ENCODE results near the gene NEUROG1. TPM values are rescaled to one million over a fixed set of nuclear protein-coding genes. Genes with fewer than 3 reads are reported as not detected.
"Not testable (repeated sequence)": the region's sequence is repeated elsewhere in the genome, so short reads cannot be mapped to it uniquely, and the experiment has no call there.

Gene NEUROG1
- total RNA-seq, 3 donors from 2014 or later (not counting 1 experiment from before 2014, with no cell fraction given), result not detected

DNA sequence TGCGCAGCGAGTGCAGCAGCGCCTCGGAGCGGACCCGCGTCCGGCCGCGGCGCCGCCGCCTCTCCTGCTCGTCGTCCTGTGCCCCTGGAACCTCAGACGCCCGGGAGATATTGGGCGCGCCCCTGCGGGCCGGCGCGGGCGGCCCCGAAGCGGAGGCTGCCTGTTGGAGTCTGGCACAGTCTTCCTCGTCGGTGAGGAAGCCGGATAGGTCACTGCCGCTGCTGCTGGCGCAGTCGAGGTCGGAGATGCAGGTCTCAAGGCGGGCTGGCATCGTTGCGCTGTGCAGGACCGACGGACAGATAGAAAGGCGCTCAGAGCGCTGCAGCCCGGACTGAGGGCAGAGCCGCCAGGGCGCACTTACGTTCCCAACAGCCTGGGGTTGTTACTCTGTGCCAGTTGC lies 344 bp downstream of the NEUROG1 start:
- Mint-ChIP-seq H3K36me3 (no peaks in the 10 kb centered on the region), H3K9me3 (no peaks in the 10 kb centered on the region), H3K4me1 (no peaks in the 10 kb centered on the region), H3K4me3 (no peak overlapping the region), H3K27me3 (ENCODE audit: low read depth in 2 of 2) (peaks cover 52 to 84% of the 10 kb centered on the region in 2 donors), H3K27ac (no peak overlapping the region)
- H3K36me3 ChIP-seq (ENCODE audit: control insufficient read depth, insufficient read depth, low read length), result no peaks in the 10 kb centered on the region
- intact Hi-C loops (cut with micrococcal nuclease), result no loop called here
- no peak overlapping the region for H3K27ac ChIP-seq (ENCODE audit: low read length)
- 6% methylated on average over 44 of the region's 44 CpGs for WGBS (ENCODE audit: insufficient coverage)
- H3K4me3 ChIP-seq (ENCODE audit: low read length), result no peak overlapping the region
- no peaks in the 10 kb centered on the region for H3K9me3 ChIP-seq (ENCODE audit: control insufficient read depth, insufficient read depth, low read length)
- peaks cover 14% of the 10 kb centered on the region for H3K27me3 ChIP-seq (ENCODE audit: control insufficient read depth, insufficient read depth, low read length)
- DNase-seq, result no peak
- H3K4me1 ChIP-seq (ENCODE audit: control insufficient read depth, insufficient read depth, low read length), result no peaks in the 10 kb centered on the region
- no peak for ATAC-seq
- TF ChIP-seq, protein P1, sequence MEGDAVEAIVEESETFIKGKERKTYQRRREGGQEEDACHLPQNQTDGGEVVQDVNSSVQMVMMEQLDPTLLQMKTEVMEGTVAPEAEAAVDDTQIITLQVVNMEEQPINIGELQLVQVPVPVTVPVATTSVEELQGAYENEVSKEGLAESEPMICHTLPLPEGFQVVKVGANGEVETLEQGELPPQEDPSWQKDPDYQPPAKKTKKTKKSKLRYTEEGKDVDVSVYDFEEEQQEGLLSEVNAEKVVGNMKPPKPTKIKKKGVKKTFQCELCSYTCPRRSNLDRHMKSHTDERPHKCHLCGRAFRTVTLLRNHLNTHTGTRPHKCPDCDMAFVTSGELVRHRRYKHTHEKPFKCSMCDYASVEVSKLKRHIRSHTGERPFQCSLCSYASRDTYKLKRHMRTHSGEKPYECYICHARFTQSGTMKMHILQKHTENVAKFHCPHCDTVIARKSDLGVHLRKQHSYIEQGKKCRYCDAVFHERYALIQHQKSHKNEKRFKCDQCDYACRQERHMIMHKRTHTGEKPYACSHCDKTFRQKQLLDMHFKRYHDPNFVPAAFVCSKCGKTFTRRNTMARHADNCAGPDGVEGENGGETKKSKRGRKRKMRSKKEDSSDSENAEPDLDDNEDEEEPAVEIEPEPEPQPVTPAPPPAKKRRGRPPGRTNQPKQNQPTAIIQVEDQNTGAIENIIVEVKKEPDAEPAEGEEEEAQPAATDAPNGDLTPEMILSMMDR (IDR thresholded peaks at IDR 0.05), result no peak

DNA sequence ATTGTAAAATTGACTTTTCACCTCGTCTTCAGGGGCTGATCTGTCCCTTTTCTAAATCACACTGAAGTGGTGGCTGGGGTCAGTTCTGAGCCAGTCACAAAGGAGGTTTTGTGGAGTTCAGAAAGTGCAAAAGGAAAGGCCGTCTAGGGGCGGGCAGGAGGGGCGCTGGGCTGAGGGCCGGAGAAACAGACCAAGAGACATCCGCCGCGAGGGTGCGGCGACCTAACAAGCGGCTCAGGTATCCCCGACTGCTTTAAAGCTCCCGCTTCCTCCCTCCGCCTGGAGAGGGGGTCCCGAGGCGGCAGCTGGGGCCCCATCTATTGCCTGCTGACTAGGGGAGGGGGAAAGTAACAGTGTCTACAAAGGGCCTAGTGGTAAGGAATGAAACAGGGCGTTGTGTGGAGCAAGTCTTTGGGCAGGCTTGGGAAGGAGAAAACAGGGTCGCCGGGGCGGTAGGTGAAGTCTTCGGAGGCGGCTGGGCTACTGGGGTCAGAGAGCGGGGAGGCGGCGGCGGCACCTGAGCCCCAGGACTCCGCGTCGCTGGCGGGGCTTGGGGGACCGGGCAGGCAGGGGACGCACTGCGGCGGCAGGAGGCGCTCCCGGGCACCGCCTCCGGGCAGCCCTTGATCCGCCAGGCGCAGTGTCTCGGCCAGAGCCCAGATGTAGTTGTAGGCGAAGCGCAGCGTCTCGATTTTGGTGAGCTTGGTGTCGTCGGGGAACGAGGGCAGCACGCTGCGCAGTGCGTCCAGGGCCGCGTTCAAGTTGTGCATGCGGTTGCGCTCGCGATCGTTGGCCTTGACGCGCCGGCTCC lies 950 bp downstream of the NEUROG1 start:
- no peaks in the 10 kb centered on the region for H3K4me1 ChIP-seq (ENCODE audit: control insufficient read depth, insufficient read depth, low read length)
- H3K27me3 ChIP-seq (ENCODE audit: control insufficient read depth, insufficient read depth, low read length), result peaks cover 10% of the 10 kb centered on the region
- no peak overlapping the region for H3K27ac ChIP-seq (ENCODE audit: low read length)
- no peaks in the 10 kb centered on the region for H3K9me3 Mint-ChIP-seq
- H3K27me3 Mint-ChIP-seq (ENCODE audit: low read depth in 2 of 2), result peaks cover 55 to 86% of the 10 kb centered on the region in 2 donors
- no peak overlapping the region for H3K4me3 Mint-ChIP-seq
- no peaks in the 10 kb centered on the region for H3K4me1 Mint-ChIP-seq
- no peak for ATAC-seq
- H3K9me3 ChIP-seq (ENCODE audit: control insufficient read depth, insufficient read depth, low read length), result no peaks in the 10 kb centered on the region
- H3K36me3 Mint-ChIP-seq, result no peaks in the 10 kb centered on the region
- DNase-seq, result no peak
- H3K36me3 ChIP-seq (ENCODE audit: control insufficient read depth, insufficient read depth, low read length), result no peaks in the 10 kb centered on the region
- 5% methylated on average over 61 of the region's 61 CpGs for WGBS (ENCODE audit: insufficient coverage)
- TF ChIP-seq, protein P1 (IDR thresholded peaks at IDR 0.05), result no peak
- intact Hi-C loops (cut with micrococcal nuclease), result no loop called here
- no peak overlapping the region for H3K27ac Mint-ChIP-seq
- no peak overlapping the region for H3K4me3 ChIP-seq (ENCODE audit: low read length)

DNA sequence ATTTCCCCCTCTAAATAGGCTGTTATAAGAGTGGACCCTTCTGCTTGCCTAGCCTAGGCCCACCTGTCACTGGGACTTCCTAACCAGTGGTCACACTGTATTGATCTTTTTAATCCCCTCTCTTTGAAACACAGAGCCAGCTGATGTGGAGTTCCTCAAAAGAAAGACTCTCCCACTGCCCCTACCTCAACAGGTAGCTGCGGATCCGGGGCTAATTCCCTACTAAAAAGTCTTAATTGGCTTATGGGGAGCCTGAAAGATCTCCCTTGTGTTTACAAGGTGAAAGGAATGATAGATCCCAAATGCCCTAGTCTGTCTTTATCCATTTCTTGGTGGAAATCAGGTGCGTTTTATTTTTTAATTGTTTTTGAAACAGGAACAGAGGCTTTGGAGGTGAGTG lies 2.0 kb downstream of the NEUROG1 start:
- peaks cover 10% of the 10 kb centered on the region for H3K27me3 ChIP-seq (ENCODE audit: control insufficient read depth, insufficient read depth, low read length)
- no peak overlapping the region for H3K4me3 ChIP-seq (ENCODE audit: low read length)
- Mint-ChIP-seq H3K27ac (no peak overlapping the region), H3K4me1 (no peaks in the 10 kb centered on the region), H3K9me3 (no peaks in the 10 kb centered on the region), H3K27me3 (ENCODE audit: low read depth in 2 of 2) (peaks cover 46 to 83% of the 10 kb centered on the region in 2 donors), H3K36me3 (no peaks in the 10 kb centered on the region), H3K4me3 (no peak overlapping the region)
- no peak for DNase-seq
- ATAC-seq, result no peak
- intact Hi-C loops (cut with micrococcal nuclease), result no loop called here
- H3K36me3 ChIP-seq (ENCODE audit: control insufficient read depth, insufficient read depth, low read length), result no peaks in the 10 kb centered on the region
- H3K27ac ChIP-seq (ENCODE audit: low read length), result no peak overlapping the region
- WGBS (ENCODE audit: insufficient coverage), result 13% methylated on average over 3 of the region's 3 CpGs
- H3K4me1 ChIP-seq (ENCODE audit: control insufficient read depth, insufficient read depth, low read length), result no peaks in the 10 kb centered on the region
- TF ChIP-seq, protein P1 (IDR thresholded peaks at IDR 0.05), result no peak
- no peaks in the 10 kb centered on the region for H3K9me3 ChIP-seq (ENCODE audit: control insufficient read depth, insufficient read depth, low read length)

DNA sequence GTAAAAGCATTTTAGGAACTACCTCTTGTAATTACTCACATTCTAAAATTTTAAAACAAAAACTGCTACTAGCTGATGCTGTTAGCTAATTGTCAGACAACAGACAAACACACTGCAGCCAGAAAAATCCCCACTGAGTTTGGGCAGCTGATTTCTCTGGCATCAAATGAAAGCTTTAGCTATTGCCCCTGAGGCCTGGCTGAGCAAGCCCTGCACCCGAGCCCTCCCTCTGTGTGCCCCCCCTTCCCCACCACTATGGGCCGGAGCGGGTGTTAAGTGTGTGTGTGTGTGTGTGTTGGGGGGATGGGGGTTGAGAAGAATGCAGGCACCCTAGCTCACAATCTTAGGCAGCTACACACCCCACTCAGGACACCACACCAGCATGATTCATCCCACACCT lies 2.4 kb downstream of the NEUROG1 start:
- H3K27ac Mint-ChIP-seq, result no peak overlapping the region
- ATAC-seq (no peak), DNase-seq (no peak)
- no CpG with 5 or more reads among the region's 3 CpGs for WGBS (ENCODE audit: insufficient coverage)
- Histone ChIP-seq H3K9me3 (ENCODE audit: control insufficient read depth, insufficient read depth, low read length) (no peaks in the 10 kb centered on the region), H3K36me3 (ENCODE audit: control insufficient read depth, insufficient read depth, low read length) (no peaks in the 10 kb centered on the region), H3K27me3 (ENCODE audit: control insufficient read depth, insufficient read depth, low read length) (peaks cover 10% of the 10 kb centered on the region), H3K4me3 (ENCODE audit: low read length) (no peak overlapping the region), H3K4me1 (ENCODE audit: control insufficient read depth, insufficient read depth, low read length) (no peaks in the 10 kb centered on the region), H3K27ac (ENCODE audit: low read length) (no peak overlapping the region)
- H3K4me3 Mint-ChIP-seq, result no peak overlapping the region
- H3K9me3 Mint-ChIP-seq, result no peaks in the 10 kb centered on the region
- H3K36me3 Mint-ChIP-seq, result no peaks in the 10 kb centered on the region
- TF ChIP-seq, protein P1 (IDR thresholded peaks at IDR 0.05), result no peak
- peaks cover 44 to 78% of the 10 kb centered on the region in 2 donors for H3K27me3 Mint-ChIP-seq (ENCODE audit: low read depth in 2 of 2)
- intact Hi-C loops (cut with micrococcal nuclease), result no loop called here
- no peaks in the 10 kb centered on the region for H3K4me1 Mint-ChIP-seq

DNA sequence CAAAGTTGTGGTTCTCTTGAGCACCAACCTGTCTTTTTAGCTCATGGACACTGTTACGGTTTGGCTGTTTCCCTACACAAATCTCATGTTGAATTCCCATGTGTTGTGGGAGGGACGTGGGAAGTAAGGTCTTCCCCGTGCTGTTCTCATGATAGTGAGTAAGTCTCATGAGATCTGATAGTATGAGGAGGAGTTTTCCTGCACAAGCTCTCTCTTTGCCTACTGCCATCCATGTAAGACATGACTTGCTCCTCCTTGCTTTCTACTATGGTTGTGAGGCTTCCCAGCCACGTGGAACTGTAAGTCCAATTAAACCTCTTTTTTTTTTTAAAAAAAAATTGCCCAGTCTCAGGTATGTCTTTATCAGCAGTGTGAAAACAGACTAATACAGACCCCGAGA lies 6.2 kb downstream of the NEUROG1 start:
- ATAC-seq; H3K4me1 Mint-ChIP-seq; H3K4me3 Mint-ChIP-seq; H3K27ac ChIP-seq (ENCODE audit: low read length); H3K27ac Mint-ChIP-seq; H3K36me3 Mint-ChIP-seq; H3K27me3 ChIP-seq (ENCODE audit: control insufficient read depth, insufficient read depth, low read length); H3K9me3 ChIP-seq (ENCODE audit: control insufficient read depth, insufficient read depth, low read length); intact Hi-C loops (cut with micrococcal nuclease); H3K9me3 Mint-ChIP-seq; H3K36me3 ChIP-seq (ENCODE audit: control insufficient read depth, insufficient read depth, low read length); DNase-seq; H3K4me1 ChIP-seq (ENCODE audit: control insufficient read depth, insufficient read depth, low read length); H3K4me3 ChIP-seq (ENCODE audit: low read length): not testable (repeated sequence)
- H3K27me3 Mint-ChIP-seq (ENCODE audit: low read depth in 2 of 2), result peaks cover 39 to 78% of the 10 kb centered on the region in 2 donors
- WGBS (ENCODE audit: insufficient coverage), result 66% methylated on average over 4 of the region's 5 CpGs

All from natural killer cell (primary cell).